GM19467 (cell line): ENCODE results near the gene HECTD1.
"Not testable (repeated sequence)": the region's sequence is repeated elsewhere in the genome, so short reads cannot be mapped to it uniquely, and the experiment has no call there.

Experiments
- ATAC-seq: cut with Tn5 transposase; IDR thresholded peaks from one replicate; pipeline ENCODE4 v1.9.1; 2021; ENCODE audit warnings: mild to moderate bottlenecking, moderate library complexity; ENCODE audit not compliant: unreplicated experiment

HECTD1 gene

DNA sequence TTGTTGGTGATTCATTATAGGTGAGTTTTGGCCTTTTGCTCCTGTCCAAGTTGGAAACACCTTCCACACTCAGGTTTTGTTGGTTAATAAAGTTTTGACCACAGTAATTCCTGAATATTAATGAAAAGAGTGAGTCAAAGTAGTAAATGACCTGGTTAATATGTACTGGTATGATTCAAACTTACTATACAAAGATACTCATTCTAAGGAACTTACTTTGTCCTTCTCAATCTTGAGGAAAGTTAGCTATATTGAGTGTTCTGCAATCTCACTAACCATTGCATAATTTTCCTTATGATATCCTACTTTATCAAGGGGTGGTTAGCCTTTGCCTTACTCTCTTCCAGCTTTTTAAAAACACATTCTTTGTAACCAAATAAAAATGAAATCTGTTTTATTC lies 20.9 kb upstream of the HECTD1 start:
- ATAC-seq: no peak

DNA sequence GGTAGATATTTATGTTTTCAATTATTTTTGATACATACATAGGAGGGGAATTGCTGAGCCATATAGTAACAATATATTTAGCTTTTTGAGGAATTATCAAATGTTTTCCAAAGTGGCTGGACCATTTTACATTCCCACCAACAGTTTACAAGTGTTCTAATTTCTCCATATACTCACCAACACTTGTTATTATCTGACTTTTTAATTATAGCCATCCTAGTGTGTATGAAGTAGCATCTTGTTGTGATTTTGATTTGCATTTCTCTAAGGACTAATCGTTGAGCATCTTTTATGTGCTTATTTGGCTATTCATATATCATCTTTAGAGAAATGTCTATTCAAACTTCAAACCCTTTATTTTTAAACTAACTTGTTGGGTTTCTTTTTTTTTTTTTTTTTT lies 17.2 kb upstream of the HECTD1 start:
- no peak for ATAC-seq

DNA sequence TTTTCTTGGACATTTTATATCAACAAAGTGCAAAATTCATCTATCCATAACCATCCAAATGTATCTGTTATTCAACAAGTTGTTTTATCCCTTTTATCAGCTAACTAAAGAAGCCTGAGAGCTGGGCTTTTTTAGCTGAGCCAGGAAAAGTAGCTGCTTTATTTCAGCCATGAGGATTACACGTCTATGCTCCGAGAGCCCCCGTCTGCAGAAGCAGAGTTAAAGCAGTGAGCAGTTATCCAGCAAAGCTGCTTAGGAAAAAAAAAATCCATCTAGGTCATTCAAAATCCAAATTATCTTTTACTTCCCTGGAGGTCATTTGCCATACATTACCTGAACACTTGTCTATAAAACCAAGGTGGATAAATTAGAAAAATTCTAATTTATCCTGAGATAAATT lies 15.7 kb upstream of the HECTD1 start:
- no peak for ATAC-seq

DNA sequence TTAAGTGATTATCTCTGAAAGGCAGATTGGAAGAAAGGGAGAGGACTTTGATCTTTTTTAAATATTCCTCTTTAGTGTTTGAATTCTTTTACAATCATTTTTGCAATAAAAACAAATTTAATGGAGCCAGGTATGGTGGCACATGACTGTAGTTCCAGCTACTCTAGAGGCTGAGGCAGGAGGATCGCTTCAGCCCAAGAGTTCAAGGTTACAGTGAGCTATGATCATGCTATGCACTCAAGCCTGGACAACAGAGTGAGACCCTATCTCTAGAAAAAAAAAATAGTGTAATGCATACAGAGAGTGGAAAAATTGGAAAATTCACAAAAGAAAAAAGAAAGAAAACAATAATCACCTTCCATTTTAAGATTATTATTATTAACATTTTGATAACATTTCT lies 15.2 kb upstream of the HECTD1 start:
- no peak for ATAC-seq

DNA sequence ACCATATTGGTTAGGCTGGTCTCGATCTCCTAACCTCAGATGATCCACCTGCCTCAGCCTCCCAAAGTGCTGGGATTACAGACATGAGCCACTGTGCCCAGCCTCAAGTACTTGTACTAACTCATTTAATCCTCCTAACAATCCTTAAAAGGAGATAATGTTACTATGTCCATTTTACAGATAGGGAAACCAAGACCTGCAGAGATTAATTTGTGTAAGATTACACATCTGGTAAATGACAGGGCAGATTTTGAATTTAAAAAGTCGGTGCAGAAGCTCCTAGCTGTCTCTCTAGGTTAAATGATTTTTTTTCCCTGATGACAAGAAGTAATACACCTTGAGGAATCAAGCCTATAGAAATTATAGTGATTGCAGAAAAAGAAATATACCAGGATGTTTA lies 13.7 kb upstream of the HECTD1 start:
- no peak for ATAC-seq

DNA sequence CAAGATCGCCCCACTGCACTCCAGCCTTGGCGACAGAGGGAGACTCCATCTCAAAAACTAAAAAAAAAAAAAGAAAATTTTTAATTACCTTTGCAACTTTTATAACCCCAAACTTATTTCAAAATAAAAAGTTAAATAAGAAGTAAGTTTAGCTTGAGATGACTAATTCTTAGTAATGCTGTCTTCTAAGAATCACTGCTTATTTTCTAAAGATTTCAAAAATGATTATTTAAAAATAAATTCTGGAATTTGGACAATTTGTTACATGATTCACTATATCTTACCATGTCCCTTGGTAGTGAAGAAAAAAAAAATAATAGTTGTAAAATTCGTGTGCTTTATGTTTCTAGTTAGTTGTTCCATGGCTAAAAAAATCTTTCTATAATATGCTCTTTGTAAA lies 11.6 kb upstream of the HECTD1 start:
- no peak for ATAC-seq

DNA sequence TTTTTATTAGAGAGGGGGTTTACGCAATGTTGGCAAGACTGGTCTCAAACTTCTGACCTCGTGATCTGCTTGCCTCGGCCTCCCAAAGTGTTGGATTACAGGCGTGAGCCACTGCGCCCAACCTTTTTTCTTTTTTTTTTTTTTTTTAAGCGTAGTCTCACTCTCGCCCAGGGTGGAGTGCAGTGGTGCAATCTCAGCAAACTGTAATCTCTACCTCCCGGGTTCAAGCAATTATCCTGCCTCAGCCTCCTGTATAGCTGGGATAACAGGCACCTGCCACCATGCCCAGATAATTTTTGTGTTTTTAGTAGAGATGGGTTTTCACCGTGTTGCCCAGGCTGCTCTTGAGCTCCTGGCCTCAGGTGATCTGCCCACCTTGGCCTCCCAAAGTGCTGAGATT lies 8.8 kb upstream of the HECTD1 start:
- no peak for ATAC-seq

DNA sequence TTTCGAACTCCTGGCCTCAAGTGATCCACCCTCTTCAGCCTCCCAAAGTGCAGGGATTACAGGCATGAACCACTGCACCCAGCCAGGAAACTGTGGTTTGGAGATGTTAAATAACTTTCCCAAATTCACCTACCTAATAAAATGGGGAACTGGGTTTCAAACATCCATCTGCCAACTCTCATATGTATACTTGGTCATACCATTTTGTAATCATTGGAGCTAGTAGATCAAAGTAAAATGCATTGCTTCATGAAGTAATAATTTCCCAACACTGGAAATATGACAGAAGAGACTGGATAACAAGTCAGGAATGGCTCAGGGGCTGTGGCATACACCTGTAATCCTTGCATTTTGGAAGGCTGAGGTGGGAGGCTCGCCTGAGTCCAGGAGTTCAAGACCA lies 5.3 kb upstream of the HECTD1 start:
- no peak for ATAC-seq

DNA sequence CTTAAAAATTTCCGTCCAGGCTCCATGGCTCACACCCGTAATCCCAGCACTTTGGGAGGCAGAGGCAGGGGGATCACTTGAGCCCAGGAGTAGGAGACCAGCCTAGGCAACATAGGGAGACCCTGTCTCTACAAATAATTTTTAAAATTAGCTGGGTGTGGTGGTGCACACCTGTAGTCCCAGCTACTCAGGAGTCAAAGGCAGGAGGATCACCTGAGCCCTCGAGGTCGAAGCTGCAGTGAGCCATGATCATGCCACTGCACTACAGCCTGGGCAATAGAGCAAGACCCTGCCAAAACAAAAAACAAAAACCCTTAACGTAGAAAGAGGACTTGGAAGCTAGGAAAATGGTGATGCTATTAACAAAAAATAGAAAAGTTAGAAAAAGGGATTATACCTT lies 2.0 kb upstream of the HECTD1 start:
- ATAC-seq: no peak

DNA sequence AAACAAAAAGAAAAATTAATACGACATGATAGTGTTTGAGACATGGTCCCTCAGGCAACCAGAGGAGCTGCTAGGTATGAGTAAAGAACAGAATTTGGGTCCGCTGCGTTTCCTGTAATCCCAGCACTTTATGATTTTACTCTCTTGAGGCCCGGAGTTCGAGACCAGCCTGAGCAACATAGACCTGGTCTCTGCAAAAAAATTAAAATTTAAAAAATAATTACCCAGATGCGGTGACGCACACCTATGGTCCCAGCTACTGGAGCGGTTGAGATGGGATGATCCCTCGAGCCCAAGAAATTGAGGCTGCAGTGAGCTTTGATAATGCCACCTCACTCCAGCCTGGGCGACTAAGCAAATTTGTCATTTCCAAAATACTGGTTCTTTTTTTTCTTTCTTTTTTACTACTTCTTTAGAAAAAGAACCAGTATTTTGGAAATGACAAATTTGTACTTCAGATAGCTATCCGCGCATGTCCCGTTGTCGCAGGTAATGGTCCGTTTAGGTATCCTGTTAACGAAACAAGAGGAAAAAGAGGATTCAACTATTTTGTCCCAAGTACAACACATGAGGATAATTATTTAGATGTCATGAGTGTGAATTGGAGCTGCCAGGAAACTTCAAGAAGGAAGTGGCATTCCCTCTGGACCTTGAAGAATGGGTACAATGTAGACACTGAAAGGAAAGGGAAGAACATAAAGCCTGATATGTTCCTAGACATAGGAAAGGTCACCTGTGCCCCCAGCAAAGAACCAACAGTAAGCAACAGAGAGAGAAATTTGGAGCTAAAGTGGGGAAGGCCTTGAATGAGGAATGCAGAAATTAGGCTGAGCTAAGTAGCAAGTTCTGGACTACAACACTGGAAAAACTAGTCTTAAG lies 1.2 kb upstream of the HECTD1 start:
- ATAC-seq: no peak

DNA sequence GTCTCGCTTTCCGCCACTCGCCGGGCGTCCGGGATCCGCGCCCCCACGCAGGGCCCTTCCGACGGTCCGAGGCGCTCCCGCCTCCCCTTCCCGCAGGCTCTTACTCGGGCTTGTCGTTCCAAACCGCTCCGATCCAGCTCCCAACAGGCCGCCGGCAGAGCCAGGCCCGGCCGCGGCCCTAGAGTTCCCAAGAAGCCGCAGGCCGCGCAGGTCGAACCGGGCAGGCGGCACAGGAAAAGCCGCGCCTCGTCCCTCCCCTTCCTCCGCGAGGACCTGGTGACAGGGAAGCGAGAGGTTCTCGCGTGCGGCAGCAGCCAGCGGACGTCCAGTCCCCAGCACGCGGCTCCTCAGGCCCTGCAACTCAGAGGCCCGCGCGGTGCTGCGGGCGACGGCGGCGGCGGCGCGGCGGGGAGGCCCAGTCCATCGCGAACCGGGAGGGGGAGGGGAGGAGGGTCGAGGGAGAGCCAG lies 272 bp downstream of the HECTD1 start:
- ATAC-seq: peak; percentile 35

DNA sequence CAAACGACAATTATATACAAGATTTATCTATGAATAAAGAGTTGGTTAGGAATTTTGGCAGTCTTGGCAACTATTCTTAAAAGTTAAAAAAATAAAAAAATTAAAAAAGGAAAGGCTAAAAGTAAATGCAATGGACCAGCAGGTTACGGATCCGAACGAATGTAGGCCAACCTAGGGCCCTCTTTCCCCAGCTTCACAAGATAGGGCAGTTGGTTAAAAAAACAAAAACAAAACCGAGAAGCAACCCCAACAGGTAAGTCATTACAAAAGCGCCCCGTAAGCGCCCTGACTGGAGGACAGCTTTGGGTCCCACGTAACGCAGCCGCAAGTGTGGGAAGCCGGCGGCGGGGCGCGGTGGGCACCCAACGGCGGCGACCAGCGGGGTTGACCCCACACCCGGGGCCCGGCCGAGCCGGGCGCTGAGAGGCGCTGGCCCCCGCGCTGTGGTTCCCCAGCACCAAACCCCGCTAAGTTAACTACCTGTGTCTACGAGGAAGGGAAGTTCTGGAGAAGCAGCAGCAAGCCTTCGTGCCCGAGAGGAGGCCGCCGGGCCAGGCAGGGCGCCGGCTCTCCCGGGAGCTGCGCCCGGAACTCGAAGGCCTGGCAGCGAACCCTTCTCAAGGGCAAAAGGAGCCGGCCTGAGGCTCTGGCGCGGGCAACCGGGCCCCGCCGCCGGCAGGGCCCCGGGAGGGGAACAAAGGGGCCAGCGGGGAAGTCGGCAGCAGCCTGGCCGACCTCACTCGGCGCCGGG lies 882 bp downstream of the HECTD1 start:
- ATAC-seq: peak; percentile 17

DNA sequence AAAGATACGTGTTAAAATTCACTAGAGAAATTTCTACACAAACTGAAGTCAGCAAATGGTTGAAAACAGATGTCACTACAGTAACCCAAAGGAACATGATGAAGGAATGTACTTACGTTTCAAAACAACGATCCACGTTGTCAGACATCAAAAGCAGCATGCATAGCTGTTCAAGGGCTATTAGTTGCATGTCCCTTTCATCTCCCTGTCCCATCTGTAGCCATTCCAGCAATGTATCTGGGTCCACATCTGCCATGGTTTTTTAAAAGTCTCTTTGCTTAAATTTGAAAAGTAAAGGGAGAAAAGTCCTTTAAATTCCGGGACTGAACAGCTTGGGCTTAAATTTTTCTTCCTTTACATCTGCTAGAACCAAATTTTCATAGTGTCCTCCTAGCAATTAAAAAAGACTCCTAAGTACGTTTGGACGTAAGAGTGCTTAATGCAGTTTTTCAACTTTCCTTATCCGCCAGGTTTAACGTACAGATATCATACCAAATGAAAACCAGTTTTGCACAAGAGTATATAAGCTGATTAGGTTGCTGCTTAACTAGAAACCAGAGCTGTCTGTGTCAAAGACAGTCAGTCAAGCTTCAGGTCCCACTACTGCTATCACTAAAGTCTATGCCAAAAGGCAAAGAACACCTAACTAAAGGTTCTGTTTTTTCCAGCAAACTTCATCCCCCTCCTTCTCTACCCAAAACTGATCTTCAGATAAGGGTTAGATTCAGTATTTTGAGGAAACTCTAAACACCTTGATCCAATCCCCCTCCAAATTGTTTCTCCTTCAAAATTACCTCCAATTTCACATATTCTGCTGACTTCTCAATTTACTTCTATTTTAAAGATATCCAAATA lies 1.7 kb downstream of the HECTD1 start:
- ATAC-seq: no peak

DNA sequence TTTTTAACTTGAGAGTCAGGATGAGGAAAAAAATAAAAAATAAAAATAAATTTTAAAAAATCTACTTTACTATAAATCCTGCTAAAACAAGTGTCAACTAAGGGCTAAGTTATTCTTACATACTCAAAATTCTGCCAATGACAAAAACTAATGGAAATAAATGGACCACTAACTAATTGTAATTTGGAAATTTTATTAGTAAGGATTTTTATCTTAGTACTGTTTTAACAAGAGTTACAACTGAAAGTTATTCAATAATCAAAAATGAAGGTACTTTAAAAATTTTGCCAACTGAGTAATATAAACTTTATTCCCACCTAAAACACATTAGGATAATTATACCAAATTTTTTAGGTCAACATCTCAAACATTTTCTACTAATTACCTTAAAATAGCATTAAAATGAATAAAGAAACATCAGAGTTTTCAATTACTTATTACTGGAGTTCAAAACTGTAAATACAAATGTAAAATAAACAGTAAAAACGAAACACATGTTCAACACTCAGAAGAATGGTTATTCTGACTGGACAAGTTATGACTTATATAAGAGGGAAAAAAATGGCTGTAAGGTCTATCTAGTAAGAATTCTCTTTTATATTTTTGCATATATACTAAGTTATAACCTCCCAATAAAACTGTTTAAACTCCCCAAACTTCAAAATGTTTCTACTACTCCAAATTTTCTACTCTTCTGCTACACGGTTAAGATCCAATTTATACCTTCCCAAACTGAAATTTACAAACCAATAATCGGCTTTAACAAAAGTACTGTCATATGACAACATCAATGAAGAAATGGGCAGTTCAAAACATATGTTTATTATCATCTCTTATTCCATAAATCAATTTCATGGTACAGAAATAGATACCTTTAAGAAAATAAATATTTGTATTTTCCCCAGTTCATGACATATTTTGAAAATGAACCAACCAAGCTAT lies 2.7 kb downstream of the HECTD1 start:
- no peak for ATAC-seq

DNA sequence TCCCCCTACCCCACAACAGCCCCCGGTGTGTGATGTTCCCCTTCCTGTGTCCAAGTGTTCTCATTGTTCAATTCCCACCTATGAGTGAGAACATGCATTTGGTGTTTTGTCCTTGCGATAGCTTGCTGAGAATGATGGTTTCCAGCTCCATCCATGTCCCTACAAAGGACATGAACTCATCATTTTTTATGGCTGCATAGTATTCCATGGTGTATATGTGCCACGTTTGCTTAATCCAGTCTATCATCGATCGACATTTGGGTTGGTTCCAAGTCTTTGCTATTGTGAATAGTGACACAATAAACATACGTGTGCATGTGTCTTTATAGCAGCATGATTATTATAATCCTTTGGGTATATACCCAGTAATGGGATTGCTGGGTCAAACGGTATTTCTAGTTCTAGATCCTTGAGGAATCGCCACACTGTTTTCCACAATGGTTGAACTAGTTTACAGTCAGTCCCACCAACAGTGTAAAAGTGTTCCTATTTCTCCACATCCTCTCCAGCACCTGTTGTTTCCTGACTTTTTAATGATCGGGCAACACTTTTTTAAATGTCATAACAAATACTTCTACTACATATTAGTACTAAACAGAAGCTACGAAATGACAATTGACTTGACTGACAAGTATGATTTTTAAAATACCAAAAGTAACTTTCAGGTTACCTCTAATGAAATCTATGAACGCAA lies 3.5 kb downstream of the HECTD1 start:
- not testable (repeated sequence) for ATAC-seq

DNA sequence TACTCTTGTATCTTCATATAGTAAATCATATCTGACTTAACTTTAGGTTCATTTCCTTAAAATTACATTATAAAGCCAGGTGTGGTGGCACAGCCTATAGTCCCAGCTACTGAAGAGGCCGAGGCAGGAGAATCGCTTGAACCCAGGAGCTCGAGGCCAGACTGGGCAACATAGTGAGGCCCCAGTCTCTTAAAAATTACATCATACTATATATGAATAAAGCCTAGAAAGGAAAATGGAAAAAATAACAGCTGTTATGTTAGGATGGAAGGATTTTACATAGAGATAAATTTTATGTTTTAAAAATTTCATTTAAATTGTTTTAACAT lies 4.2 kb downstream of the HECTD1 start:
- ATAC-seq: no peak

DNA sequence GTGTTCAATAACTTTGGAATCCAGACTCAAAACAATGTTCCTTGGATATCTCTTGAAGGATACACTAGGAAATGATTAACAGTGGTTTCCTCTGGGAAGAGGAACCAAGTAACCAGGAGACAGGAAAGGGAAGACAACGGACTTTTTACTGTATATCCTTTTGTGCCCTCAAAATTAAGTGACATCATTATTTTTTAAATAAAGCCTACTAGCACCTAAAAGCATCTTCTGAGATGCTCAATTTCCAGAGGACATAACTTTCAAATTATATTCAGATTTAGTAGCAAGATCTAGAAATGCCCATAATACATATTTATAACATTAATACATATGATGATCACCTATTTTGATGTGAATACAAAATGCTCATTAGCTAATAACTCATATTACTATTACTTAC lies 6.5 kb downstream of the HECTD1 start:
- no peak for ATAC-seq

DNA sequence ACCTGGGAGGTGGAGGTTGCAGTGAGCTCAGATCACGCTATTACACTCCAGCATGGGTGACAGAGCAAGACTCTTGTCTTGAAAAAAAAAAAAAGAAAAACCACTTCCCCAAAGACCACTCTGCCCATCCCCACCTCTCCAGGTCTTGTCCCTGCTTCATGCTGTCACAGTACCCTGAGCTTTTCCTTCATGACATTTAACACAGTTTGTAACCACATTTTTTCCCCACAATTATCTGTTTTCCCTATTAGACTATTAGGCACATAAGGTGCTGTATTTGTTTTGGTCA lies 6.9 kb downstream of the HECTD1 start:
- ATAC-seq: no peak

DNA sequence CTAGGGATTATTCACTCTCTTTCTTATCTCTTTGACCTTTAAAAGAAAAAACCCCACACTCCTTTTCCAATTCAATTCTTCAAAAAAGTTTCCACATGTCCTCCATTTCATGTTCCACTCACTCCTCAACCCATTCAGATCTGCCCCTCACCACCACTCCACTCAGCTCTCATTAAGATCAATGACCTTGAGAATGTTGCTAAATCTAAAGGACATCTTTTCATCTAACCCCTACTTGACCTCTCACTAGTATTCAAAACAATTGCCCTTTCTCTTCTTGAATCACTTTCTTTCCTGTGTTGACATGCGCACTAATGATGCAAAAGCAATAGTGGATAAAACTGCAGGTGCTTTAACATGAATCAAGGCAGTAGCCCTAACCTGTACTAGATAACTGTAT lies 9.9 kb downstream of the HECTD1 start:
- ATAC-seq: no peak
